Limb (tissue), 2 donors: ENCODE measurements around the gene BPIFB2.
"Not testable (repeated sequence)": the region's sequence is repeated elsewhere in the genome, so short reads cannot be mapped to it uniquely, and the experiment has no call there.

Experiments
- DNase-seq, 2 donors: peaks; one replicate each; pipeline ENCODE4 v3.0.0-alpha.2; 2016; ENCODE audit errors: extremely low spot score in 2 of 2

Gene BPIFB2

DNA sequence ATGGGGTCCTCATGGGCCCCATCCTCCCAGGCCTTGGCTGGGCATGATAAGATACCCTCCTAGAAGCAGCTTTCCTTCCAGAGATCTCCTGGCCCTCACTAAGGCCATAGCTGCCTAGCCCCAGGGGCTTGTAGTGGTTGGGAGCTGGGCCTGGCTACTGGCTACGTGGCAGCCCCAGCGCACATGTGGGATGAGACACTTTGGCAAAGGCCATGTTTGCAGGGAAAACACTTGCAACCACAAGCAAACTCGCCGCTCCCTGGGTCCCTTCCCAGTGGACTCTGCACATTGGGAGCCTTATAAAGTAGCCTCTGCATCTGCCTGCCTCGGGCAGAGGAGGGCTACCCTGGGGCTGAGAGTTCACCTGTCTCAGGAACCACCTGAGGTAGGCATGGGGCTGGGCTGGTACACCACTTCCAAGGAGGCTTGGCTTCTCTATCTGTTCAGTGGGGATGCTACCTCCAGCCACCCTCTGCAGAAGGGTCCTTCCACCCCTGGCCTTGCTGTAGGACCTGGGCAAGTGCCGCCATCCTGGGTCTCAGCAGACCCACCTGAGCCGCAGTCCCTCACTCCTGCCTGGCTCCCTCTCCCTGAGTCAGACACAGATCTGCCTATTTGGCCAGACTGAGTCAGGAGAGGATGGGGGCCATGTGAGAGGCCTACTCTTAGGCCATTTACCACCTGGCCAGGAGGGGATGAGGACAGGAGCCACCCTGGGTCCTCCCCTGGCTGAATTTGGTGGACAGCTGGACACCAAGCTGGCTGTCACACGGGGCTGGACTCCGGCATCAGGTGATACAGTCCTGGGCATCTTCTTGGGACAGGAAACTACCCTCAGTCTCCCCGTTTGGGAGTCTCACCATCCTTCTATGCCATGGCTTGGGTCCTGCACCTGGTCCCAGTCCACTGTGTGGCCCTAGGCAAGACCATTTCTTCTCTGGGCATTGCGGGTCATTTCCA lies at the start of gene BPIFB2:
BPIFB2 (plus strand) TSS at position 329 of the 960 bp plus-strand sequence. CDS start 871 bp downstream, outside the sequence.
- DNase-seq = no peak

DNA sequence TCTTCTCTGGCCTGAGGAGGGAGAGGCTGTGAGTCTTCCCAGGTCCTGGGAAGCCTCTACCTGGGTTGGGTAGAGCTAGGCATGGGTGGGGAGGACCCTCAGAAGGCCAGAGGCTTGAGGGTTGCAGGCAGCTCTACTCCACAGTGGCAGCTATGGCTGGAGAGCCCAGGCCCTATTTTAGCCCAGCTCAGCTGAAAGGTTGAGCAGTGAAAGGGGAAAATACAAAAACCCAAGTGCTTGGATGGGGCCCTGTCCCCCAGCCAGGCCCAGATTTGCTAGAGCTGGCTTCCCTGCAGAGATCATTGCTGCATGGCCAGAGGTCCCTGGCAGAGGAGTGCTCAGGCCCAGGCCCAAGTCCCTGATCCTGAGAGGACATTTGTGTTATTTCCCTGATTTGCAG lies 48.9 kb upstream of the BPIFB2 start:
- DNase-seq = no peak

- DNase-seq = no peak
These were observed 47.9 kb upstream of the BPIFB2 start for GRCh38 chr20:32959351-32960221.

GRCh38 chr20:32960222-32960518 lies 47.3 kb upstream of the BPIFB2 start:
- no peak for DNase-seq

DNA sequence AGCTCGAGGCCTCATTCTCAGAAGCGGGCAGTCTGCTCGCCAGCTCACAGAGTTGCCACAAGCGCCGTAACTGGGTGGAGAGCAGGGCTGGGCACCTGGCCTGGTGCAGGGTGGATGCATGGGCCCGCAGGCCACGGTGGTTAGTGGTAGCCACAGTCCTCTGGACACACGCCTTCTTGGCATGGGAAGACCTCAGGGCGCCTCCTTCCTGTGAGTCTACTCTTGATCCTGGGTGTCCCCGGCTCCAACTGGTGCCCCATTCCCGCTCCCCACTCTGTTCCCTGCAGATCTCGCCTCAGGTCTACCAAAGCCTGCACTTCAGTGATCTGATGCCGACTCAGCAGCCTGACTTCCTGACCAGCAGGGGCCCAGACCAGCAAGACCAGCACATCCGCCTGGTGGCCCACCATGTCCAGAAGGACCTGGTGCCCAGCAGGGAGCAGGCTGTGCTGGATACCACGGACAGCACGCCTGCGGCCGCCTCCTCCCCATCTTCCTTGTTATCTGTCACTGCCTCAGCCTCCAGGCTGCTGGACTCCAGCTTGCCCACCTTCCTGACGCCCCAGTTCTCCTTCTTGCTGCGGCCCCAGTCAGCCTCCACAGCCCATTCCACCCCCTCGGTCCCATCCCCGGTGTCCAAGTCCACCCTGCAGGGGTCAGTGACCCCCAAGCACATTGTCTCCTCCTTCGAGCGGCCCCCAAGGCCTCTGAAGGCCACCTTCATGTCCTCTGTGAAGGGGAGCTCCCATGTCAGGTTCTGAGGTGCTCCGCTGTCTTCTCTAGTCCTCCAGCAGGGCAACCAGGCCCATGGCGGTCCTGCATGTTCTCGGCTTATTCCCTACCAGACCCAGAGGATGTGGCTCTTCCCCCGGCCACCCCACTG lies 46.4 kb upstream of the BPIFB2 start:
- DNase-seq = no peak

DNA sequence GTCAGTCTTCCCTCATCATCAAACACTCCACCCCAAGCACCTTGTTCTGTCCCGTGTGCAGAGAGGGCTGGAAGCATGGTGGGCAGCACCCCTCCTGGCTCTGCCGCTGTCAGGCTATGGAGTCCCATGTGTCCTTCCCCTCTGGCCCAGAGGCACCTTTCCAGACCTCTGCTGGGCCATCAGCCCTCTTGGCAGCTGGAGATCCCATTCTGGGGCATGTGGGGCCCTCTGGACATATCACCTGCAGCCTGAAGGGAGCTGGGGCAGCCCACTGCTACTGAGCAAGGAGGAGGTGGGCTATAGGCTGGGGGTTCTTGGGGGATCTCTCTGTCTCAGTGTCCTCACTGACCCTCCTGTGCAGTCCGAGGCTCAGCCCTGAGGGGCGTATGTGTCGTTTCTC lies 45.5 kb upstream of the BPIFB2 start:
- no peak for DNase-seq

DNA sequence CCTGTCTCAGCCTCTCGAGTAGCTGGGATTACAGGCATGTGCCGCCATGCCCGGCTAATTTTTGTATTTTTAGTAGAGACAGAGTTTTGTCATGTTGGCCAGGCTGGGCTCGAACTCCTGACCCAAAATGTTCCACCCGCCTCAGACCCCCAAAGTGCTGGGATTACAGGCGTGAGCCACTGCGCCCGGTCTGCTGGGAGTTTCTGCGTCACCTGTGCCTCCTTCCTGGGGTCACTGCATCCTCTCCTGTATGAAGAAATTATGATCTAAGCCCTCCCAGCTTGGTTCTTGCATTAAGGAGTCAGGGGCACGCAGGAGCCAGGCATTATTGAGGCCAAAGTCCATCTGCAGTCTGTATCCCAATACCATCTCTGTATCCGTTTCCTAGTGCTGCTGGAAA lies 44.9 kb upstream of the BPIFB2 start:
- not testable (repeated sequence) for DNase-seq

GRCh38 chr20:32963176-32963575 lies 44.3 kb upstream of the BPIFB2 start:
- peak in 1 of 2 donors; percentile 13 for DNase-seq

GRCh38 chr20:32964575-32964974 lies 42.9 kb upstream of the BPIFB2 start:
- no peak for DNase-seq

GRCh38 chr20:32965115-32965514 lies 42.4 kb upstream of the BPIFB2 start:
- no peak for DNase-seq

- DNase-seq = peak in 1 of 2 donors; percentile 17
These were observed 41.7 kb upstream of the BPIFB2 start for GRCh38 chr20:32965581-32966373.

DNA sequence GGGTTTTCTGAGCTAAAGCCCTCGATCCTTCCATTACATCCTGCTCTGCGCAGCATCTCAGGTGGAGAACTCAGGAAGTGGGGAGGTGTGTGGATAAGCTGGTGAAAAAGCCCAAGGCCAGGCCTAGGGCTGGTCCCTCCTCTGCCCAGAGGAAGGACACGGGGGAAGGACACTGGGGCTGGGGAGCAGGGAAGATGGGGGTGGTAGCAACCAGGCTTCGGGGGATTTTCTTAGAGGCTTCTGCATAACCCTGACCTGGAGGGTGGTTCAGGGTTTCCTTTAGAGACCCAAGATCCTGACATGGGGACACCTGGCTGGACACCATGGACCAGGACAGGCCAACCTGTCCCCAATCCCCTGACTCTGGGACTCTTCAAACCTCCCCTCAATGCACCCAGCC lies 41.1 kb upstream of the BPIFB2 start:
- DNase-seq = peak in 1 of 2 donors; percentile 3

DNA sequence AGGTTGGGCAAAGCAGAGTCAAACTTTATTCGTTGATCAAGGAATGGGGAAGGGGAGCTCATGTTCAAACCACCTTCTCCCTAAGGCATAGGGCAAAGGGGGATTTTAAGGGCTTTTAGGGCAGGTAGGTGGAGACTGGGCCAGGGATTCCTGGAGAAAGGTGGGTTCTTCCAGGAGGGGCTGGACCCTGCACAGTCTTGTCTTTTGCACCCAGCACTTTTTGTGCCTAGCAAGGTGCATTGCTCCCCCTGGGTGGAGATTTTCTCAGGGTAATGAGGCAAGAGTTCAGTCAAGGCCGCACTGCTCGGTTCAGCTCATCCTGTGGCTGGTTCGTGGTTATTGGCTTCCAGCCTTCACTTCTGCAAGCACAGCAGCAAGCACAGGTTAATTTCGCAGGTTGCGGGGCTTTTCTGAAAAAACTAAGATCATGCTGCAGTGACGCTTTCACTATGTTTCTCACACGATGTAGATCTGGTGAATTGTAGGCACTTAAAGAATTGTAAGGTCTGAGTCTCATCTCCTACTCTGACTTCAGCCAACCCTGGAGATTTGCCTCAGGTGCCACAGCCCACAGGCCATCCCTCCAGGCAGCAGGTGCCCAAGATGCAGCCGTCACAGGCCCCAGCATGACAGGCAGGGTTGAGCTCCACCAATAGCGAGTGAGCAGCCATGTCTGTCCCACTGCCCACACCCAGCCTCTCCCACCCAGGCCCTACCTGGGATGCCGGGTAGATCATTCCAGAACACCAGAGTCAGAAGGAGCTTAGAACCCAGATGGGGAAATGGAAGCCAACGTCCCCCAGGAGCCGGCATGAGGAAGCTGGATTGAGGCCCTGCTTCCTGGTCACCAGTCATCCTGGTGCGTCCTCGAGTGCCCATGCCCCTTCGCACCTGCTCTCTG lies 40.4 kb upstream of the BPIFB2 start:
- DNase-seq = peak in 1 of 2 donors; percentile 10

DNA sequence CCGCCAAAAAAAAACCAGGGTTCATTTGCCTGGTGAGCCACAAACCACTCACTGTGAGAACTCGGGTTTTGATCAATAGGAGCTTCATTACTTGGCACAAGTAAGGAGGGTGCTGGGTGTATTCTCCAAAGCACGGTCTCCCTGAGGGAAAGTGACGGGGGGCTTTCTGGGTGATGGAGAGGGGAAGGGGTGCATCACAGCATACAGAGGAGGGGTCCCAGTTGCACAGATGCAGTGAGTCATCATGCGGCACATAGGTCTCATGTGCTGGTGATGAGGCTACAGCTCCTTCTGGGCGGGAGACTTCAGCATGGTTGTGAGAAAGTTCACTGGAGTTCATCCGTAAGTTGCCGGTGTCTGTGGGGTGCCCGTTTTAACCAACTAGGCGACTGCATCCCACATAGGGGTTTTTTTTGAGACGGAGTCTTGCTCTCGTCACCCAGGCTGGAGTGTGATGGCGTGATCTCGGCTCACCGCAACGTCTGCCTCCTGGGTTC lies 39.5 kb upstream of the BPIFB2 start:
- DNase-seq = peak in 1 of 2 donors; percentile 7

- DNase-seq = peak in 1 of 2 donors; percentile 7
These were observed 38.8 kb upstream of the BPIFB2 start for GRCh38 chr20:32968478-32969241.

DNA sequence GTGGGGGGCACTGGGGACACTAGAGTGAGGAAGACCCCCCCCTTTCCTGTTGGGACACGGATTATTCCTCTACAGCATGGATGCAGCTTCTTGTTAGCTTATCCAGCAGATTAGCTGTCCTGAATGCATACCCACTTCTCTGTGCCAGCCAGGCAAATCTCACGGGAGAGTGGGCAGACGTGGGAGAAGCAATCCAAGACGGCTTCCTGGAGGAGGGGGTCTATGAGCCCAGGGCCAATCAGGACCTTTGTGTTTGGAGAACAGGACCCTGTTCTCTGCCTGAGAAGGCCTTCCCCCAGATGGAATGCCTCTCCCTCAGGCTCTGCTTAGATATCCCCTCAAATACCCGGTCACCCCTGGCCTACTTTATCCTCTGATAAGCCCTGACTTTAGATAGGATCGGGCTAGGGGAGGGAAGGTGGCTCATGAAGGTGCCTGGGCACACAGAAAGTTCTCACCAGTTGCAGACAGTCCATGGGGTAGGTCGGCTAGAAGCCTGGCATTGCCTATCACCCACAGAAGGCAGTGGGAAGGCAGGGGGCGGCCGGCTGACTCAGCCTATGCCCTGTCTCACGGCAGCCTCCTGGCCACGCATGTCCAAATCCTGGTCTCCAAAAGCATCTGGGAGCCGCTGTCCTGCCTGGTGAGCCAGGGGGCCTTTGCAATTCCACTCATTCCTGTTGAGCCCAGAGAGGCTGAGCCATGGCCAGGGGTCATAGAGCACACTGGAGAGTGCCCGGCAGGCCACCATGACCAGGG lies 38.0 kb upstream of the BPIFB2 start:
- peak in 1 of 2 donors; percentile 17 for DNase-seq

- DNase-seq = peak in 1 of 2 donors; percentile 16
These were observed 37.2 kb upstream of the BPIFB2 start for GRCh38 chr20:32970115-32970972.
